HepG2 (cell line): ENCODE measurements around the gene KCNK6. TPM values are rescaled to one million over a fixed set of nuclear protein-coding genes. Genes with fewer than 3 reads are reported as not detected.

ENCODE experiments used
- CEBPB ChIP-seq: IDR thresholded peaks from 2 replicates; pipeline ENCODE4 v1.6.1; 2011; ENCODE audit warnings: low read depth, low read length, improper control_type of control experiment, borderline replicate concordance
- FOSL1 ChIP-seq: sonication (generic); formaldehyde crosslinking; IDR thresholded peaks from 2 replicates; pipeline ENCODE4 v1.9.0; 2021; ENCODE audit warnings: missing genetic modification reagents, borderline replicate concordance
- HDAC1 ChIP-seq: sonication (generic); formaldehyde crosslinking; IDR thresholded peaks from 2 replicates; pipeline ENCODE4 v1.5.1; 2020; ENCODE audit warnings: mild to moderate bottlenecking, missing genetic modification reagents
- HNRNPLL ChIP-seq: fragments of 200-400 bp; formaldehyde crosslinking; IDR thresholded peaks from 2 replicates; pipeline ENCODE4 v1.6.1; 2017; ENCODE audit warnings: mild to moderate bottlenecking, low read depth, low read length; ENCODE audit not compliant: poor library complexity, severe bottlenecking
- MEIS1 ChIP-seq: sonication (generic); formaldehyde crosslinking; IDR thresholded peaks from 2 replicates; pipeline ENCODE4 v1.9.0; 2021; ENCODE audit warnings: mild to moderate bottlenecking, missing genetic modification reagents, moderate library complexity, borderline replicate concordance
- PAXIP1 ChIP-seq: sonication (generic); formaldehyde crosslinking; conservative IDR thresholded peaks from 2 replicates; pipeline ENCODE4 v1.4.0; 2020; ENCODE audit warnings: mild to moderate bottlenecking, missing genetic modification reagents, moderate library complexity
- PCBP1 ChIP-seq: fragments of 200-400 bp; formaldehyde crosslinking; IDR thresholded peaks from 2 replicates; pipeline ENCODE4 v1.6.1; 2017; ENCODE audit warnings: mild to moderate bottlenecking, low read depth, low read length, borderline replicate concordance
- RXRB ChIP-seq: IDR thresholded peaks from 2 replicates; pipeline ENCODE4 v1.6.1; 2016; ENCODE audit warnings: borderline replicate concordance, missing genetic modification reagents, missing compliant biosample characterization
- SALL2 ChIP-seq: sonication (generic); formaldehyde crosslinking; IDR thresholded peaks from 2 replicates; pipeline ENCODE4 v1.8.1; 2023; ENCODE audit warnings: mild to moderate bottlenecking, missing genetic modification reagents, inconsistent platforms
- TBP ChIP-seq: sonication (generic); formaldehyde crosslinking; IDR thresholded peaks from 2 replicates; pipeline ENCODE4 v1.5.0; 2020; ENCODE audit warnings: missing genetic modification reagents
- ZBTB7B ChIP-seq: sonication (generic); formaldehyde crosslinking; IDR thresholded peaks from 2 replicates; pipeline ENCODE4 v1.4.0; 2020; ENCODE audit warnings: missing genetic modification reagents
- ZNF10 ChIP-seq: sonication (generic); formaldehyde crosslinking; IDR thresholded peaks from 2 replicates; pipeline ENCODE4 v1.4.0; 2020; ENCODE audit warnings: mild to moderate bottlenecking, low read depth, missing genetic modification reagents, borderline replicate concordance
- ZNF274 ChIP-seq: sonication (generic); formaldehyde crosslinking; IDR thresholded peaks from 2 replicates; pipeline ENCODE4 v1.5.1; 2020; ENCODE audit warnings: mild to moderate bottlenecking, missing genetic modification reagents
- ZNF513 ChIP-seq: sonication (generic); formaldehyde crosslinking; conservative IDR thresholded peaks from 2 replicates; pipeline ENCODE4 v1.5.0; 2020; ENCODE audit warnings: missing genetic modification reagents
- ZNF883 ChIP-seq: sonication (generic); formaldehyde crosslinking; IDR thresholded peaks from 2 replicates; pipeline ENCODE4 v1.5.1; 2020; ENCODE audit warnings: mild to moderate bottlenecking, missing genetic modification reagents; ENCODE audit errors: not compliant biosample characterization
- polyA plus RNA-seq, 8 experiments: library from polyadenylated mRNA; depleted of rRNA in 3 of 8; stranded (reverse) in 7 of 8; unstranded in 1 of 8; fragments of >200 nt; fragmentation: Illumina TruSeq in 4 of 8; extraction: Trizol in 4 of 8; gene quantifications; 2 replicates each; pipeline versions ENCODE4 v1.2.1 to v1.2.3, GENCODE V29; 2011 to 2016; ENCODE audit warnings: low read depth in 4 of 8, missing spikeins in 1 of 8, mixed read lengths in 1 of 8; ENCODE audit not compliant: insufficient read depth in 1 of 8
- total RNA-seq, 5 experiments: library from RNA; depleted of rRNA; stranded (reverse); fragments of >200 nt; fragmentation: Illumina TruSeq; extraction: Trizol; gene quantifications; 2 replicates each; pipeline ENCODE4 v1.2.3, GENCODE V29; 2016; ENCODE audit warnings: low read depth in 1 of 5
- TF ChIP-seq, protein P1 (sequence below): sonication (generic); formaldehyde crosslinking; conservative IDR thresholded peaks from 2 replicates; pipeline ENCODE4 v1.8.0; 2022; ENCODE audit warnings: low read depth, missing genetic modification reagents

Gene KCNK6
- total and polyA plus RNA-seq, 2 of the 13 experiments (the other 11 are each of a cell fraction or from before 2014, with no cell fraction given) = 0.03 TPM; not detected in 1

DNA sequence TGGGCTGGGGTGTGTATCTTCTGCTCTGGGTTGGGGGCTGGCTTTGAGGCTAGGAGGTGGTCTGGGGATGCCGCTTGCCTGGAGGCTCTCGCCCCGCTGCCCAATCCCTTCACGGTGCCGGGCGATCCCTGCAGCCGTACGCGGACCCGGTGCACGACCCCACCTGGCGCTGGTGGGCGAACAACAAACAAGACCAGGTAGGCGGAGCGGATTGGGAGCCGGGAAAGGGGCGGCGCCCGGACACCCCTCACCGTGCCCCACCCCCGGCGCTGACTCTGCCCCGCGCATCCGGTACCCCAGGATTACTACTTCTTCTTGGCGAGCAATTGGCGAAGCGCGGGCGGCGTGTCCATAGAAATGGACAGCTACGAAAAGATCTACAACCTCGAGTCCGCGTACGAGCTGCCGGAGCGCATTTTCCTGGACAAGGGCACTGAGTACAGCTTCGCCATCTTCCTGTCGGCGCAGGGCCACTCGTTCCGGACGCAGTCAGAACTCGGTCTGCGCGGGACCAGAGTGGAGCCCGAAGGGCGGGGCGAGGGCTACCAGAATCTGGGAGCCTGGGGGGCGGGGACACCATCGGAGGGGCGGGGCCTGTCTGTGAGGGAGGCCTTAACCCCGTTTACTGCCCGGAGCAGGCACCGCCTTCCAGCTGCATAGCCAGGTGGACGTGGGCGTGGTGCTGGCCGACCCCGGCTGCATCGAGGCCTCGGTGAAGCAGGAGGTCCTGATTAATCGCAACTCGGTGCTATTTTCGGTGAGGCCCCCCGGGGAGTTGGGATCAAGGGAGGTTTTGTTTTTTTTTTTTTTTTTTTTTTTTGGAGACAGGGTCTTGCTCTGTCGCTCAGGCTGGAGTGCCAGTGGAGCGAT lies 42.7 kb downstream of the KCNK6 start (continued):
- TF ChIP-seq HDAC1 (CRISPR knock-in tag) = 0 out of 2 replicates have a peak, but pooled peaks have one; percentile 33
- 0 out of 2 replicates have a peak, but pooled peaks have one; percentile 57 for TF ChIP-seq PCBP1
- TF ChIP-seq ZNF274 = peak; percentile 60; the same call in 1 of the 2 replicates
- TF ChIP-seq MEIS1 = no peak
- TF ChIP-seq SALL2 (CRISPR knock-in tag) = 0 out of 2 replicates have a peak, but pooled peaks have one; percentile 39
- TF ChIP-seq ZNF883 (CRISPR knock-in tag) = peak; percentile 56
- TF ChIP-seq HNRNPLL = peak; percentile 29
- TF ChIP-seq PAXIP1 (CRISPR knock-in tag) = no peak
- TF ChIP-seq ZNF513 (CRISPR knock-in tag) = no peak
- no peak for TF ChIP-seq RXRB (CRISPR knock-in tag)
- TF ChIP-seq CEBPB = no peak
- no peak for TF ChIP-seq ZNF10 (CRISPR knock-in tag)
- TF ChIP-seq ZBTB7B = 0 out of 2 replicates have a peak, but pooled peaks have one; percentile 31
- TF ChIP-seq, protein P1, sequence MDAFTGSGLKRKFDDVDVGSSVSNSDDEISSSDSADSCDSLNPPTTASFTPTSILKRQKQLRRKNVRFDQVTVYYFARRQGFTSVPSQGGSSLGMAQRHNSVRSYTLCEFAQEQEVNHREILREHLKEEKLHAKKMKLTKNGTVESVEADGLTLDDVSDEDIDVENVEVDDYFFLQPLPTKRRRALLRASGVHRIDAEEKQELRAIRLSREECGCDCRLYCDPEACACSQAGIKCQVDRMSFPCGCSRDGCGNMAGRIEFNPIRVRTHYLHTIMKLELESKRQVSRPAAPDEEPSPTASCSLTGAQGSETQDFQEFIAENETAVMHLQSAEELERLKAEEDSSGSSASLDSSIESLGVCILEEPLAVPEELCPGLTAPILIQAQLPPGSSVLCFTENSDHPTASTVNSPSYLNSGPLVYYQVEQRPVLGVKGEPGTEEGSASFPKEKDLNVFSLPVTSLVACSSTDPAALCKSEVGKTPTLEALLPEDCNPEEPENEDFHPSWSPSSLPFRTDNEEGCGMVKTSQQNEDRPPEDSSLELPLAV (CRISPR knock-in tag) = no peak
- TF ChIP-seq FOSL1 (CRISPR knock-in tag) = no peak
- no peak for TF ChIP-seq TBP (CRISPR knock-in tag)
